Activated T-cell treated with anti-CD3 and anti-CD28 coated beads, Interleukin-2, amount 50 U/mL, for 24 hours (primary cell): ENCODE results near the gene HIP1R.
"Not testable (repeated sequence)": the region's sequence is repeated elsewhere in the genome, so short reads cannot be mapped to it uniquely, and the experiment has no call there.

ENCODE experiments used
- DNase-seq: peaks from one replicate; pipeline ENCODE4 v3.0.0-alpha.2; 2020
- H3K27ac Mint-ChIP-seq: 2 replicates; pipeline ENCODE4 v1.8.0; 2020; ENCODE audit warnings: mild to moderate bottlenecking, mixed read lengths
- H3K27me3 Mint-ChIP-seq: 2 replicates; pipeline ENCODE4 v1.8.0; 2020; ENCODE audit warnings: mixed read lengths
- H3K36me3 Mint-ChIP-seq: 2 replicates; pipeline ENCODE4 v1.8.0; 2020; ENCODE audit warnings: low read depth, mixed read lengths
- H3K4me1 Mint-ChIP-seq: 2 replicates; pipeline ENCODE4 v1.8.0; 2020; ENCODE audit warnings: low read depth, mixed read lengths
- H3K4me3 Mint-ChIP-seq: 2 replicates; pipeline ENCODE4 v1.8.0; 2020; ENCODE audit warnings: mild to moderate bottlenecking, moderate library complexity, mixed read lengths
- H3K9me3 Mint-ChIP-seq: 2 replicates; pipeline ENCODE4 v1.8.0; 2020; ENCODE audit warnings: mixed read lengths

HIP1R gene

DNA sequence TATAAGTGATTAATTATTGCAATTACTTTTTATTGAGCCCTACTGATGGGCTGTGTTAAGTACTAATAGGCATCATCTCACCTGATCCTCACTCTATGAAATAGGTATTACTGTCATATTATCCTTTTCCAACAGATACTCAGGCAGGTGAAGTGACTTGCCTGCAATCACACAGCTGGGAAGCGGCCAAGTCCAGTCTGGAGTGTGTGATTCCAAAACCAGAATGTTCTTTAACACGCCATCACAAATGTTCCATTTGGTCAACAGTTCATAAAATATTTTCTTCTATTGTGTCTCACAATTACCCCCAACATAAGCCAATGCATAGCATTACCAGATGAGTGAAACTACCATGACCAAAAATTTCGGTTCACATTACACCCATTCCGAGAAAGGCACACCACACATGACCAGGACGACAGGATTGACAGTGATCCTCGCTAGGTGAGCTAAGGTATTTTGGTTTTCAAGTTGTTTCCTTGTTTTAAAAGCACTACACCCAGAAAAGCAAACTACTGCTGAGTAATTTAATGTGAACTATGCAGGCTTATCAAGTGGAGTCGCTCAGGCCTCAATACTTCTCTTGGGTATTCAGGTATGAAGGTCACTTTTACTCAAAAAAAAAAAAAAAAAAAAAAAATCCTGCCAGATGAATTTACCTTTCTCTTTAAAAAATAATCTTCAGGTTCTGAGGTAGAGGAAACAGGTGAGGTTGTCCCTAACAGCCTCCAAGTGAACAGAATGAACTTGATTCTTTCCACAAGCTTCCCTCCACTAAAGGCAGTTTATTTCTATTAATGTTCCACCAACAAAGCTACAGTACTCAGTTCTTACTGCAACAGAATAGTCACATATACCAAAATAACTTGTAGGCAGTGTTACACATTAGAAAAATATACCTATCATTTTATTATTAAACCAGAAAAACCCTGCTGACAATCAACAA lies 58.2 kb downstream of the HIP1R start:
- no peak overlapping the region for H3K27ac Mint-ChIP-seq
- H3K9me3 Mint-ChIP-seq, result no peaks in the 10 kb centered on the region
- peak overlapping the region; percentile 86 for H3K4me3 Mint-ChIP-seq

GRCh38 chr12:122894193-122895121 lies 59.2 kb downstream of the HIP1R start:
- Mint-ChIP-seq H3K9me3 (no peaks in the 10 kb centered on the region), H3K4me3 (peak overlapping the region; percentile 86), H3K27me3 (no peaks in the 10 kb centered on the region), H3K4me1 (peaks cover 87% of the 10 kb centered on the region), H3K36me3 (peaks cover 20% of the 10 kb centered on the region), H3K27ac (peak overlapping the region; percentile 89)
- DNase-seq, result no peak

More for the DNA sequence above, 58.2 kb downstream of the HIP1R start:
- no peak for DNase-seq
- Mint-ChIP-seq H3K36me3 (peaks cover 20% of the 10 kb centered on the region), H3K4me1 (peaks cover 89% of the 10 kb centered on the region), H3K27me3 (no peaks in the 10 kb centered on the region)

DNA sequence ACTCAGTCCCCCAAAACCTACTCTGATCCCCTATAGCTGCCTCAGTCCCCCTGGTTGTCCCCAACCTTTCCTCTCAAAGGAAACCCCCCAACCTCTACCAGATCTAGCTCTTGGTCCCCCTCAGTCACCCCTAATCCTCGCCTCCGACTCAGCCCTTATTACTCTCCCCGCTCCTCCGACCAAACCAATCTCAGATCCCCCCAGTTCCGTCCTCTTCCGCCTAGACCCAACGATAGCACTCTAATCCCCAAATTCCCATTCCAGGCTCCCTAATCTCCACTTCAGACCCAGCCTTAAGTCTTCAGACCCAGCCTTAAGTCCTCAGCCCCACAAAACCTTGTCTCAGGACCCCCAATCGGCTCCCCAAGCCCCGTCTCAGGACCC lies 60.1 kb downstream of the HIP1R start:
- Mint-ChIP-seq H3K27ac (peak overlapping the region; percentile 89), H3K4me3 (peak overlapping the region; percentile 86), H3K9me3 (no peaks in the 10 kb centered on the region), H3K36me3 (peaks cover 20% of the 10 kb centered on the region), H3K27me3 (no peaks in the 10 kb centered on the region), H3K4me1 (peaks cover 88% of the 10 kb centered on the region)
- DNase-seq, result no peak

- Mint-ChIP-seq H3K4me1 (peaks cover 89% of the 10 kb centered on the region), H3K36me3 (peaks cover 20% of the 10 kb centered on the region), H3K4me3 (peak within 1 kb of the TSS; percentile 86), H3K27ac (peak within 1 kb of the TSS; percentile 89), H3K27me3 (no peaks in the 10 kb centered on the region), H3K9me3 (no peaks in the 10 kb centered on the region)
- DNase-seq, result peak; percentile 92
Observed at GRCh38 chr12:122895704-122896636, 60.7 kb downstream of the HIP1R start, which contains the start of gene VPS37B. Gene VPS37B (minus strand): TSS chr12:122896124. CDS start chr12:122896062, 62 bp downstream.

DNA sequence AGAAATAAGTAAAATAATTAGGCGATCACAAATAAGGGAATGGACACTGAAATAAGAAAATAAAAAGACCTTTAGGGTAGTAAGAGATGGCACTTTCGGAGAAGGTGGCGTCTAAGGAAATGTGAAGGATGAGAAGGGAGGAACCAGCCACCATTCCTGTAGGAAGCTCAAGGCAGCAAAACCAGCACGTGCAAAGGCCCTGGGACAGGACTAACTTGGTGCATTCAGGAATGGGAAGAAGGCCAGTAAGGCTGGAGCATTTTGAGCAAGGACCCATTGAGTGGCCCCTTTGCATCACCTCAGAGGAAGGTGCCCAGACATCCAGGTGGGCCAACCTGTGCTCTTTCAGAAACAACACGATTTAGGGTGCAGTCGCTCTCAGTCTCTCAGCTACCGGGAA lies 61.4 kb downstream of the HIP1R start:
- no peaks in the 10 kb centered on the region for H3K27me3 Mint-ChIP-seq
- H3K27ac Mint-ChIP-seq, result peak overlapping the region; percentile 89
- H3K4me1 Mint-ChIP-seq, result peaks cover 88% of the 10 kb centered on the region
- H3K9me3 Mint-ChIP-seq, result no peaks in the 10 kb centered on the region
- peak overlapping the region; percentile 86 for H3K4me3 Mint-ChIP-seq
- peaks cover 20% of the 10 kb centered on the region for H3K36me3 Mint-ChIP-seq
- DNase-seq, result no peak

DNA sequence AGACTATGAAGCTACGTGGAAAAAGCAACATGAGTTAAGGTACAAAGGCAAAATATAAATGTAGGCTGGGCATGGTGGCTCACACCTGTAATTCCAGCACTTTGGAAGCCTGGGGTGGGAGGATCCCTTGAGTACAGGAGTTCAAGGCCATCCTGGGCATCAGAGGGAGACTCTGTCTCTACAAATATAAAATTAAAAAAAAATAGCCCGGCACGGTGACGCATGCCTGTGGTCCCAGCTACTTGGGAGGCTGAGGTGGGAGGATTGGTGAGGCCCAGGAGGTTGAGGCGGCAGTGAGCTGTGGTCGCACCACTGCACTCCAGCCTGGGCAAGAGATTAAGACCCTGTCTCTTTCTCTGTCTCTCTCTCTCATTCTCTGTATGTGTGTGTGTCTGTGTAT lies 64.6 kb downstream of the HIP1R start:
- peaks cover 9% of the 10 kb centered on the region for H3K36me3 Mint-ChIP-seq
- H3K27me3 Mint-ChIP-seq, result no peaks in the 10 kb centered on the region
- no peaks in the 10 kb centered on the region for H3K9me3 Mint-ChIP-seq
- no peak overlapping the region for H3K4me3 Mint-ChIP-seq
- no peak for DNase-seq
- no peak overlapping the region for H3K27ac Mint-ChIP-seq
- H3K4me1 Mint-ChIP-seq, result peaks cover 60% of the 10 kb centered on the region

DNA sequence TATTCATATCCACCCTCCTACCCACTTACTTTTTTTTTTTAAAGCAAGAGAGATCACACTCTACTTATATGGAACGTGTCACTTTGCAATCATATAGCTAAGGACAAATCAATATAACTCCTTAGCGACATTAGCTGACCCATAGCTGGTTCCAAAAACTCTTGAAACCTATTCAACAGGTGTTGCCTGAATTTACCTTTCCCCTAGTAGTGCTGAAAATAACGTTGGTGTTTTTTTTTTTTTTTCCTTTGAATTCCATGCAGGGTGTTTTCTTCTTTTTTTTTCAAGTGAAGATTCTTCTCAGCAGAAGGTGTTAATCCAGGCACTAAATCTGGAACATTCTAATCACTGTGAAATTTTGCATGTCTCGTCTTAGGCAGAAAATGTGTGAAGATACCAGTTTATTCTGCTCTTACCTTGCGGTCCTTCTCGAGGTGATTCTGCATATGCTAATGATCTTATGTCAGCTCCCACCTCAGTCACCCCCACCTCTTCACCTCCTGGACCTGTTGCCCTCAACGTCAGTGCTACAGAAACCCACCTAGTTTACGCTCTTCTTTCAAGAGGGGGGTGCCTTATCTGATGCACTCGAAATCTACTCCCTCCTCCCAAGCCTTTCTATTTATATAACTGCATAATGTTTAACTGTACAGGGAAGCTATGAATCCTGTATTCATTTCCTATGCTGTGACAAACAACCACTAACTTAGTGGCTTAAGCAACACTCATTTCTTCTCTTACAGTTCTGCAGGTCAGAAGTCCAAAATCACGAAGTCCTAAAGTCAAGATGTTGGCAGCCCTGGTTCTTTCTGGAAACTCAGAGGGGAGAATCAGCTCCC lies 67.8 kb downstream of the HIP1R start:
- DNase-seq, result no peak
- Mint-ChIP-seq H3K36me3 (no peaks in the 10 kb centered on the region), H3K9me3 (no peaks in the 10 kb centered on the region), H3K27me3 (no peaks in the 10 kb centered on the region), H3K4me1 (peaks cover 35% of the 10 kb centered on the region), H3K27ac (no peak overlapping the region), H3K4me3 (no peak overlapping the region)

- no peak overlapping the region for H3K4me3 Mint-ChIP-seq
- no peaks in the 10 kb centered on the region for H3K27me3 Mint-ChIP-seq
- H3K9me3 Mint-ChIP-seq, result no peaks in the 10 kb centered on the region
- H3K4me1 Mint-ChIP-seq, result peaks cover 29% of the 10 kb centered on the region
- no peak for DNase-seq
- H3K27ac Mint-ChIP-seq, result no peak overlapping the region
- no peaks in the 10 kb centered on the region for H3K36me3 Mint-ChIP-seq
Observed at GRCh38 chr12:122903693-122904034, 68.4 kb downstream of the HIP1R start.

DNA sequence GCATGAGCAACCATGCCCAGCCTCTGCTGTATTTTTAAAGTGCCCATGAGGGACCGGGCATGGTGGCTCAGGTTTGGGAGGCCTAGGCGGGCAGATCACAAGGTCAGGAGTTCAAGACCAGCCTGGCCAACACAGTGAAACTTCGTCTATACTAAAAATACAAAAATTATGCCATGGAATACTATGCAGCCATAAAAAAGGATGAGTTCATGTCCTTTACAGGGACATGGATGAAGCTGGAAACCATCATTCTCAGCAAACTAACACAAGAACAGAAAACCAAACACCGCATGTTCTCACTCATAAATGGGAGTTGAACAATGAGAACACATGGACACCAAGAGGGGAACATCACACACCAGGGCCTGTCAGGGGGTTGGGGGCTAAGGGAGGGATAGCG lies 70.0 kb downstream of the HIP1R start:
- H3K9me3 Mint-ChIP-seq, H3K27me3 Mint-ChIP-seq, H3K36me3 Mint-ChIP-seq, H3K4me3 Mint-ChIP-seq, H3K27ac Mint-ChIP-seq, DNase-seq: not testable (repeated sequence)
- peaks cover 15% of the 10 kb centered on the region for H3K4me1 Mint-ChIP-seq

DNA sequence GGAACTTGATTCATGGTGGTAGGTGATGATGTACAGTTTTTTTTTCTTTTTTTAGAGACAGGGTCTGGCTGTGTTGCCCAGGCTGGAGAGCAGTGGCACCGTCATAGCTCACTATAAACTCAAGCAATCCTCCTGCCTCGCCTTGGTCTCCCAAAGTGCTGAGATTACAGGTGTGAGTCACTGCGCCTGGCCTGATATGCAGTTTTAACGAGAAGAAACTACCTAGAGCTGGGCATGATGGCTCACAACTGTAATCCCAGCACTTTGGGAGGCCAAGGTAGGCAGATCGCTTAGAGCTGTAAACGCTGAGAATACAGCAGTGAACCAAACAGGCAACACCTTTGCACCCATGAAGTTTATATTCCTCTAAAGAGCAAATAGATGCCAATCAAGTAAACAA lies 73.7 kb downstream of the HIP1R start:
- DNase-seq, result no peak
- Mint-ChIP-seq H3K36me3 (no peaks in the 10 kb centered on the region), H3K27ac (no peak overlapping the region), H3K9me3 (no peaks in the 10 kb centered on the region), H3K4me1 (no peaks in the 10 kb centered on the region), H3K4me3 (no peak overlapping the region), H3K27me3 (no peaks in the 10 kb centered on the region)

DNA sequence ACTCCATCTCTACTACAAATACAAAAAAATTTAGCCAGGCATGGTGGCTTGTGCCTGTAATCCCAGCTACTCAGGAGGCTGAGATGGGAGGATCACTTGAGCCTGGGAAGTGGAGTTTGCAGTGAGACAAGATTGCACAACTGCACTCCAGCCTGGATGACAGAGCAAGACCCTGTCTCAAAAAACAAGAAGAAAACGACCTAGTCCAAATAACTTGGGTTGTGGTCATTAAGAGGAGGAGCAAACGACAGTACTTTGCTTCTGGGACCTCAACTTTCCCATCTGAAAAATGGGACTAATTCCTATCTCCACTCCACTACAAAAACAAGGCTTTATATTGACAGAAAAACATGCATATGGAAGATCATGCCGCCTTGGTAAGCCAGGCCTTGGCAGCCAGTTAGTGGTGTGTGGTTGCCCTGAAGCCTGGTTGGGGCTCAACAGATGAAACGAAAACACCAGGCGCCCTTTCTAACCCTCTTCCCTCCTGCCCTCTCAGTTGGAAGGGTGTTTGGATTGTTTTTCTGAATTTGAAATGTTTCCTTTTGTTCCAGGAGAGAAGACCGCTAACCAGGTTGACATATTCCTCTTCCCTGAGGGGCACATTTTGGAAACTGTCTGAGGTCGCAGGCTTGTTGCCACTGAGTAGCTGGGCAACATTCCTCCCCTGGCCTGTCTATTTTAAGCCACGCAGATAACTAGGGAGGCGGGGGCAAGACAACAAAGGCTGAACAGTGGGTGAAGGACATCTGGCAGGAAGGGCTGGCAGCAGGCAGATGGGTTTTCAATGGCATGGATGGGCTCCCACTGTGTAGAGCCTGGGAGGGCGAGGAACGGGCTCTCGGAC lies 74.4 kb downstream of the HIP1R start:
- H3K4me1 Mint-ChIP-seq, result no peaks in the 10 kb centered on the region
- H3K27me3 Mint-ChIP-seq, result no peaks in the 10 kb centered on the region
- no peak for DNase-seq
- H3K4me3 Mint-ChIP-seq, result no peak overlapping the region
- H3K9me3 Mint-ChIP-seq, result no peaks in the 10 kb centered on the region
- no peaks in the 10 kb centered on the region for H3K36me3 Mint-ChIP-seq
- H3K27ac Mint-ChIP-seq, result no peak overlapping the region
